CD4-positive, alpha-beta T cell treated with Interleukin-6 at 100 ng/mL for 8 hours (primary cell): ENCODE measurements around the gene ACSF2.
"Not testable (repeated sequence)": the region's sequence is repeated elsewhere in the genome, so short reads cannot be mapped to it uniquely, and the experiment has no call there.

Experiments used
- DNase-seq: peaks from one replicate; pipeline ENCODE4 v3.0.0-alpha.2; 2020; ENCODE audit warnings: mixed read lengths, low spot score

ACSF2 gene

GRCh38 chr17:50412188-50412732, 13.8 kb upstream of the ACSF2 start:
- DNase-seq, result no peak

- DNase-seq, result no peak
Measured at GRCh38 chr17:50414808-50415207, 11.2 kb upstream of the ACSF2 start.

GRCh38 chr17:50419577-50419976, 6.4 kb upstream of the ACSF2 start:
- not testable (repeated sequence) for DNase-seq

- no peak for DNase-seq
Measured at GRCh38 chr17:50420419-50421112, 5.5 kb upstream of the ACSF2 start.

GRCh38 chr17:50421308-50422051, 4.5 kb upstream of the ACSF2 start:
- DNase-seq, result no peak

GRCh38 chr17:50422738-50423137, 3.3 kb upstream of the ACSF2 start:
- DNase-seq, result no peak

GRCh38 chr17:50423553-50424159, 2.4 kb upstream of the ACSF2 start:
- DNase-seq, result no peak

GRCh38 chr17:50424246-50424995, 1.6 kb upstream of the ACSF2 start:
- DNase-seq, result no peak

- no peak for DNase-seq
Measured at GRCh38 chr17:50424996-50425681, 879 bp upstream of the ACSF2 start.

- no peak for DNase-seq
Measured at GRCh38 chr17:50426472-50426782, 409 bp downstream of the ACSF2 start.

- peak; percentile 14 for DNase-seq
Measured at GRCh38 chr17:50426814-50427787, 1.1 kb downstream of the ACSF2 start.

GRCh38 chr17:50428126-50428525, 2.1 kb downstream of the ACSF2 start:
- DNase-seq, result not testable (repeated sequence)

- DNase-seq, result no peak
Measured at GRCh38 chr17:50428831-50429424, 2.9 kb downstream of the ACSF2 start.

GRCh38 chr17:50429793-50430192, 3.8 kb downstream of the ACSF2 start:
- no peak for DNase-seq

GRCh38 chr17:50430821-50431618, 5.0 kb downstream of the ACSF2 start:
- DNase-seq, result no peak

- no peak for DNase-seq
Measured at GRCh38 chr17:50432125-50432762, 6.2 kb downstream of the ACSF2 start.

GRCh38 chr17:50437409-50437808, 11.4 kb downstream of the ACSF2 start:
- DNase-seq, result no peak

GRCh38 chr17:50439008-50439407, 13.0 kb downstream of the ACSF2 start:
- DNase-seq, result no peak
